ENCODE results near the gene KLF15.

GRCh38 chr3:126361211-126361610, 4.0 kb upstream of the KLF15 start:
- TF ChIP-seq EZH2 (IDR thresholded peaks at IDR 0.05; ENCODE audit: borderline replicate concordance, insufficient read depth, low read length, poor library complexity, severe bottlenecking), result no peak
- no peak for TF ChIP-seq CTCF (IDR thresholded peaks at IDR 0.05; ENCODE audit: poor library complexity, severe bottlenecking)
- TF ChIP-seq POLR2AphosphoS5 (IDR thresholded peaks at IDR 0.05), result no peak

All from neural cell (in vitro differentiated cells).